GM18517 (cell line): Measurements from ENCODE around the gene ZNF2.

Experiments
- ATAC-seq: cut with Tn5 transposase; IDR thresholded peaks from one replicate; pipeline ENCODE4 v1.9.1; 2021; ENCODE audit warnings: mild to moderate bottlenecking, moderate library complexity; ENCODE audit not compliant: unreplicated experiment

Gene ZNF2

GRCh38 chr2:95204396-95204795, 38.8 kb downstream of the ZNF2 start:
- no peak for ATAC-seq

DNA sequence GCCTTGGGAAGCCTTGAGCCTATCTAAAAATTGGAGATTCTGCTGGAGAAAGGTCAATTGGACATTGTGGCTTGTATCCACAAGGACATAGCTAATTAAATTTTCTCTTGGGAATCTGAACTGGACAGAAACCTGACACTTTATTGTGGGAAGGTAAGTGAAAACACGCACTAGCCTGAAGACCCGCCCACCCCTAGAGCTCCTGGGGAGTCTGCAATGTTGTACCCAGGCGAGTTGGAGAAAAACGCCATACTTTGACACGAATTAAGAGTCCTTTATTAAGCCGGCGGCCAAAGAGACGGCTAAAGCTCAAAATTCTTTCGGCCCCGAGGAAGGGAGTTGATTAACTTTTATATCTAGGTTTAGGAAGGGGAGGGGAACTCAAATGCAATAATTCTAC, 40.5 kb downstream of the ZNF2 start:
- no peak for ATAC-seq

DNA sequence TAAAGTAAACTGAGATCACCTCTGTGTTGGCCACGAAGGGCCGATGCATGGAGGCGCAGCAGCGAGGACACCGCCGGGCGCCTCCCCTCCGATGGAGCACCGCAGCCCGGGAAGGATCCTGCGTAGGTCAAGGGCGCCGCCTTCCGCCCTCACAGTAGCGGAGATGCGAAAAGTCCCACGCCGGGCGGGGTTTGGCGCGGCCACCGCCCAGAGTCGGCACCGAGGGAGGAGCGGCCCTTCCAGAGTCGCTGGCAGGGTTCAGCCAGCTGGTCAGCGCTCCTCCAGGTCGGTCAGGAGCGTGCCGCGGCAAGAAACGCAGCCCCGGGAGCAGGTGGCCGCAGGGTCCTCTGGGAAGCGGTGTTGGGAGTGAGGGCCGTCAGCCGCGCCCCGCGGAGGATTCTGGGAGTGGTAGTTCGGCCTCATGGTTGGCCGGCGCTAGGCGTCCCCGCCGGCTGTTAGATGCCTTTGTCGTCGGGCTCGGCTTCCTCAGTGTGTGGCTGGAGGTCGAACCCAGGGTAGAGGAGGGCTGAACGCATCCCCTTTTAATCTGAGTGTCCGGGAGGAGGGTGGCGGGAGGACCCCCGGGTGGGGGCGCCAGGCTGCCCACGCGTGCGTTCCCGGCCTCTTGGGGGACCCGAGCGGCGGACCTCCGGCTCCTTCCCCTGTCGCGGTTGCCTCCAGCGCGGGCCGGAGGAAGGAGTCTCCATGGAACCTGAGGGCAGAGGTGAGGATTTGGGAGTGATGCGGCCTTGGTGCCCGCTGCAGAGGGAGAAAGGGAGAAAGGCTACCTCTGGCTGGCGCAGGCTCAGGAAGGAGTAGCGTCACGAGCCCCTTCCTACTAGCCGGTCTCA, 41.7 kb downstream of the ZNF2 start, which contains the start of gene ZNF892:
TSS of gene ZNF892 (plus strand) at position 411 of the 851 bp plus-strand sequence. CDS start at position 706, 295 bp downstream.
- ATAC-seq: peak; percentile 97

GRCh38 chr2:95208106-95208505, 42.5 kb downstream of the ZNF2 start:
- ATAC-seq: no peak

- no peak for ATAC-seq
Observed at GRCh38 chr2:95215018-95215612, 49.5 kb downstream of the ZNF2 start.

DNA sequence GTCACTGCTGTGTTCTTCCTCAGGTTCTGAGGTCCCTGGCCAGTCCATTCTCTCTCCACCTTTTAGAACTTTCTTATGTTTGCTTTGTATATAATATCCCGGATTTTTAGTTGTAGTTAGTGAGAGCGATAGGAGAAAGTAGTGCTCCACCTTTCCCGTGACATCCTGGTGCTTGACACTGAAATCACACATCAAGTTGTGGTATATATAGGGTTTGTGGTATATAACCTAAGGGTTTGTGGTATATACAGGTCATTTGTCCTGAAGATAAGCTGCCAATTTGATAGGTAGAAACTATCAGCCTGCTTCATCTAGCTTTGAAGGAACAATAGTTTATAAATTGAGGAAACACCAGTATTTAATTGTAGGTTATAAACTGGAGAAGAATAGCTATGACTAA, 54.8 kb downstream of the ZNF2 start:
- no peak for ATAC-seq

GRCh38 chr2:95225658-95226057, 60.0 kb downstream of the ZNF2 start:
- no peak for ATAC-seq

- no peak for ATAC-seq
Observed at GRCh38 chr2:95231723-95232122, 66.1 kb downstream of the ZNF2 start.

DNA sequence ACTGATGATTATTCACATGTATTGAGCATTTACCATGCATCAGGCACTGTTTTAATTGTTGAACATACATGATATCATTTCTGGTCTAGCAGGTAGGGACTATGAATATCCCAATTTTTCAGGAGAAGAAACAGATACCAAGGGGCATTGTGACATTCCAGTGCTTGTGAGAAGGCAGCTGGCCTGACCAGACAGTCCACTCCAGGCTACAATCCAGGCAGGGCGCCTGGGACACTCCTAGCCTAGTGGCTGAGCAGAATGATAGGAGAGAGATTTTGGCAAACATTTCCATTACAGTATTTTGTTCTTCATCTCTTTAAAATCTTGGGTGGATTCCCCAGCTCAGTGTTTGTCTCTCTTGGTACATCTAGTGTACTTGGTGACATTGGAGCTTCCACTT, 66.6 kb downstream of the ZNF2 start:
- ATAC-seq: no peak
